ENCODE data around the gene PHACTR4. TPM values are rescaled to one million over a fixed set of nuclear protein-coding genes. Genes with fewer than 3 reads are reported as not detected.

The PHACTR4 gene
- total and polyA plus RNA-seq, 2 of the 13 experiments (the other 11 are each of a cell fraction or from before 2014, with no cell fraction given) = 13.9 to 17.1 TPM

GRCh38 chr1:28369371-28370238, at the start of gene PHACTR4 (continued):
- TF ChIP-seq ZBTB40 (IDR thresholded peaks at IDR 0.05) (no peak), ZBTB40 (CRISPR knock-in tag; IDR thresholded peaks at IDR 0.05) (peak; percentile 67), PITX1 (CRISPR knock-in tag; IDR thresholded peaks at IDR 0.05) (no peak), ZSCAN31 (CRISPR knock-in tag; IDR thresholded peaks at IDR 0.05; ENCODE audit: low read depth) (peak; percentile 60; the same call in 1 of the 2 replicates), NR2C2 (CRISPR knock-in tag; IDR thresholded peaks at IDR 0.05; ENCODE audit: borderline replicate concordance) (peak; percentile 58; the same call in 1 of the 2 replicates), ZNF660 (CRISPR knock-in tag; IDR thresholded peaks at IDR 0.05; ENCODE audit: borderline replicate concordance, low read depth) (no peak), MTA1 (CRISPR knock-in tag; IDR thresholded peaks at IDR 0.05; ENCODE audit: borderline replicate concordance) (peak; percentile 28; the same call in 1 of the 2 replicates), ZNF557 (CRISPR knock-in tag; IDR thresholded peaks at IDR 0.05) (peak; percentile 25; the same call in 1 of the 2 replicates), MEIS1 (CRISPR knock-in tag; IDR thresholded peaks at IDR 0.05; ENCODE audit: borderline replicate concordance) (peak; percentile 66; the same call in 1 of the 2 replicates), BRD4 (CRISPR knock-in tag; IDR thresholded peaks at IDR 0.05) (no peak), ZNF335 (CRISPR knock-in tag; IDR thresholded peaks at IDR 0.05) (peak; percentile 89)
